Nephron progenitor cell (in vitro differentiated cells): ENCODE data around the gene UBQLNL.

Experiments
- DNase-seq: peaks from one replicate; pipeline ENCODE4 v3.0.0; 2021
- H3K27ac Mint-ChIP-seq: 2 replicates; pipeline ENCODE4 v1.8.0; 2021; ENCODE audit warnings: mild to moderate bottlenecking, moderate library complexity, mixed read lengths
- H3K27me3 Mint-ChIP-seq: 2 replicates; pipeline ENCODE4 v1.8.0; 2021; ENCODE audit warnings: mild to moderate bottlenecking, low read depth, mixed read lengths; ENCODE audit not compliant: poor library complexity
- H3K36me3 Mint-ChIP-seq: 2 replicates; pipeline ENCODE4 v1.8.0; 2021; ENCODE audit warnings: low read depth, mixed read lengths
- H3K4me1 Mint-ChIP-seq: 2 replicates; pipeline ENCODE4 v1.8.0; 2021; ENCODE audit warnings: mixed read lengths
- H3K4me3 Mint-ChIP-seq: 2 replicates; pipeline ENCODE4 v1.8.0; 2021; ENCODE audit warnings: mild to moderate bottlenecking, moderate library complexity, mixed read lengths
- H3K9me3 Mint-ChIP-seq: 2 replicates; pipeline ENCODE4 v1.8.0; 2021; ENCODE audit warnings: mild to moderate bottlenecking, moderate library complexity, mixed read lengths
- CTCF ChIP-seq: fragments of 200-600 bp; sonication (generic); IDR thresholded peaks from 2 replicates; pipeline ENCODE4 v1.5.0; 2021; ENCODE audit warnings: antibody characterized with exemption

The UBQLNL gene

GRCh38 chr11:5507177-5507932 lies 9.1 kb downstream of the UBQLNL start:
- no peak for DNase-seq
- no peak overlapping the region for H3K27ac Mint-ChIP-seq
- no peak for TF ChIP-seq CTCF
- no peaks in the 10 kb centered on the region for H3K9me3 Mint-ChIP-seq
- H3K4me1 Mint-ChIP-seq: no peaks in the 10 kb centered on the region
- H3K36me3 Mint-ChIP-seq: no peaks in the 10 kb centered on the region
- no peak overlapping the region for H3K4me3 Mint-ChIP-seq
- peaks cover 5% of the 10 kb centered on the region for H3K27me3 Mint-ChIP-seq

- peaks cover 5% of the 10 kb centered on the region for H3K27me3 Mint-ChIP-seq
- H3K9me3 Mint-ChIP-seq: no peaks in the 10 kb centered on the region
- H3K36me3 Mint-ChIP-seq: no peaks in the 10 kb centered on the region
- H3K4me3 Mint-ChIP-seq: no peak overlapping the region
- H3K27ac Mint-ChIP-seq: no peak overlapping the region
- H3K4me1 Mint-ChIP-seq: no peaks in the 10 kb centered on the region
- no peak for DNase-seq
- TF ChIP-seq CTCF: no peak
Observed at GRCh38 chr11:5505363-5506048, 11.0 kb downstream of the UBQLNL start.

GRCh38 chr11:5504403-5504921 lies 12.0 kb downstream of the UBQLNL start:
- Mint-ChIP-seq H3K4me3 (no peak overlapping the region), H3K36me3 (no peaks in the 10 kb centered on the region), H3K27me3 (peaks cover 5% of the 10 kb centered on the region), H3K4me1 (no peaks in the 10 kb centered on the region), H3K9me3 (no peaks in the 10 kb centered on the region), H3K27ac (peak overlapping the region; percentile 34)
- TF ChIP-seq CTCF: no peak
- no peak for DNase-seq

GRCh38 chr11:5500393-5500801 lies 16.1 kb downstream of the UBQLNL start:
- no peak for TF ChIP-seq CTCF

GRCh38 chr11:5499671-5500070 lies 16.8 kb downstream of the UBQLNL start:
- no peak for TF ChIP-seq CTCF
- no peak overlapping the region for H3K4me3 Mint-ChIP-seq
- H3K9me3 Mint-ChIP-seq: no peaks in the 10 kb centered on the region
- H3K4me1 Mint-ChIP-seq: no peaks in the 10 kb centered on the region
- H3K27me3 Mint-ChIP-seq: peaks cover 14% of the 10 kb centered on the region
- H3K36me3 Mint-ChIP-seq: no peaks in the 10 kb centered on the region
- no peak overlapping the region for H3K27ac Mint-ChIP-seq
- no peak for DNase-seq

More at GRCh38 chr11:5500393-5500801, 16.1 kb downstream of the UBQLNL start:
- H3K4me3 Mint-ChIP-seq: no peak overlapping the region
- no peaks in the 10 kb centered on the region for H3K36me3 Mint-ChIP-seq
- no peaks in the 10 kb centered on the region for H3K4me1 Mint-ChIP-seq
- H3K27ac Mint-ChIP-seq: no peak overlapping the region
- DNase-seq: no peak
- no peaks in the 10 kb centered on the region for H3K9me3 Mint-ChIP-seq
- peaks cover 15% of the 10 kb centered on the region for H3K27me3 Mint-ChIP-seq
